GM21390 (cell line): Measurements from ENCODE around the gene NDUFS3.

ENCODE experiments used
- ATAC-seq: cut with Tn5 transposase; IDR thresholded peaks from one replicate; pipeline ENCODE4 v1.9.1; 2021; ENCODE audit not compliant: unreplicated experiment

The NDUFS3 gene

DNA sequence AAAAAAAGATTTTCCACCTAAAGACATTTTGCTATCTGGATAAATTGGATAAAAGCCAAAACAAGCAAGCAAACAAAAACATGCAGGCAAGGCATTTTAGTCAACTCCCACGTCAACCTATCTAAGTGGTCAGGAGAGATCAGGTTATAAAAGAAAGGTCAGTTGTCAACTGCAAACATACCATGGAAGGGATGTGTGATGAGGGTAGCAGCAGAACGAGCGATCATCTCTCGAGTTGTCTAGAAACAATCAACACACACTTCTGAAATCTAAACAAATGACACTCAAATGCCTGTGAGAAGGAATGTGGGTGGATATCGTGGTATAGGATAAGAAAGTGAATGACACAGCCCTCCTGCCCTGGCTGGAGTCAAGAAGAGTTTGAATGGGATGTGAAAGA lies 52.6 kb downstream of the NDUFS3 start:
- no peak for ATAC-seq
